GM23338 (cell line): ENCODE results near the gene DAGLB.

Experiments used
- CTCF ChIP-seq, 2 experiments: fragments of 200-600 bp in 1 of 2; sonication (generic) in 1 of 2; conservative IDR thresholded peaks; 2 replicates each; pipeline versions ENCODE4 v1.5.1 to v1.6.1; 2016 to 2017; ENCODE audit warnings: antibody characterized with exemption in 2 of 2, low read depth in 2 of 2, mild to moderate bottlenecking in 2 of 2, moderate library complexity in 1 of 2
- EZH2 ChIP-seq: fragments of 200-600 bp; sonication (generic); IDR thresholded peaks from one replicate; pipeline ENCODE4 v1.8.0; 2017; ENCODE audit warnings: antibody characterized with exemption, mild to moderate bottlenecking, low read depth; ENCODE audit not compliant: unreplicated experiment
- POLR2AphosphoS5 ChIP-seq: IDR thresholded peaks from 2 replicates; pipeline ENCODE4 v1.6.1; 2016; ENCODE audit warnings: antibody characterized with exemption, low read depth
- REST ChIP-seq: IDR thresholded peaks from one replicate; pipeline ENCODE4 v1.6.1; 2018; ENCODE audit warnings: antibody characterized with exemption; ENCODE audit not compliant: unreplicated experiment

DNA sequence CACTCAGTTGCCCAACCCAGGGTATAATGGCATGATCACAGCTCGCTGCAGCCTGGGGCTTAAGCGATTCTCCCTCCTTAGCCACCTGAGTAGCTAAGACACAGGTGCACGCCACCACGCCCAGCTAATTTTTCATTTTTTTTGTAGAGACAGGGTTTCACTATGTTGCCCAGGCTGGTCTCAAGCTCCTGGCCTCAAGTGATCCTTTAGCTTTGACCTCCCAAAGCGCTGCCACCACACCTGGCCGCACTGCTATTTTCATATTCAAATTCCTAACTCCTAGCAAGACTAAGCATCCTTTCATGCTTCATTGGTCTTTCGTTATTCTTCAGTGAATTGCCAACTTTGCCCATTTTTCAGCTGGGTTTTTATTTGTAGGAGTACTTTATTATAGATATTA, 30.4 kb upstream of the DAGLB start:
- TF ChIP-seq POLR2AphosphoS5 (no peak), CTCF (conservative IDR thresholded peaks at IDR 0.05; ENCODE audit: low read depth in 2 of 2) (no peak), EZH2 (no peak), REST (no peak)
